ENCODE results near the gene SLC24A1. TPM values are rescaled to one million over a fixed set of nuclear protein-coding genes. Genes with fewer than 3 reads are reported as not detected.

SLC24A1 gene
- polyA plus RNA-seq, 3 donors = 0.80 to 1.7 (median 0.83) TPM

GRCh38 chr15:65584241-65584640 lies 37.5 kb upstream of the SLC24A1 start:
- H3K4me3 Mint-ChIP-seq = no peak overlapping the region

GRCh38 chr15:65587094-65587493 lies 34.6 kb upstream of the SLC24A1 start:
- H3K9me3 Mint-ChIP-seq = no peaks in the 10 kb centered on the region
- intact Hi-C loops (cut with micrococcal nuclease) = no loop called here
- Histone ChIP-seq H3K4me2 (replicated peaks; ENCODE audit: extremely low read depth, low read length, poor library complexity, severe bottlenecking) (no peak overlapping the region), H3K36me3 (replicated peaks in 1 of 2; ENCODE audit: control insufficient read depth in 1 of 2, insufficient read depth in 2 of 2, low read length in 2 of 2) (peaks cover 82 to 91% of the 10 kb centered on the region in 2 donors), H3K79me2 (ENCODE audit: insufficient read depth, low read length) (no peaks in the 10 kb centered on the region), H3K4me1 (ENCODE audit: control insufficient read depth in 1 of 2, insufficient read depth in 2 of 2, low read length in 2 of 2) (no peaks in the 10 kb centered on the region), H3K9me3 (replicated peaks in 1 of 2; ENCODE audit: control insufficient read depth in 1 of 2, insufficient read depth in 1 of 2, low read length in 2 of 2) (no peaks in the 10 kb centered on the region), H3K4me3 (replicated peaks in 1 of 3; ENCODE audit: low read depth in 2 of 3, low read length in 3 of 3) (no peak overlapping the region), H3K9ac (ENCODE audit: insufficient read depth, low read length, poor library complexity, severe bottlenecking) (no peak overlapping the region), H2AFZ (ENCODE audit: insufficient read depth, low read depth, low read length, poor library complexity, severe bottlenecking) (no peak overlapping the region), H4K20me1 (ENCODE audit: insufficient read depth, low read length) (no peaks in the 10 kb centered on the region), H3K27me3 (ENCODE audit: control insufficient read depth in 2 of 2, insufficient read depth in 2 of 2, low read length in 2 of 2) (no peaks in the 10 kb centered on the region), H3K27ac (ENCODE audit: low read depth in 1 of 2, low read length in 2 of 2) (no peak overlapping the region)
- H3K4me3 Mint-ChIP-seq = no peak overlapping the region
- H3K36me3 Mint-ChIP-seq = peaks cover 75 to 89% of the 10 kb centered on the region in 2 donors
- no peak overlapping the region for H3K27ac Mint-ChIP-seq
- DNase-seq = no peak
- WGBS (ENCODE audit: insufficient coverage) = 100% methylated on average over 1 of the region's 1 CpG
- H3K4me1 Mint-ChIP-seq = no peaks in the 10 kb centered on the region
- no peak for TF ChIP-seq CTCF (IDR thresholded peaks at IDR 0.05)
- H3K27me3 Mint-ChIP-seq (ENCODE audit: low read depth in 3 of 3) = no peaks in the 10 kb centered on the region

More at GRCh38 chr15:65584241-65584640, 37.5 kb upstream of the SLC24A1 start:
- Mint-ChIP-seq H3K4me1 (no peaks in the 10 kb centered on the region), H3K9me3 (no peaks in the 10 kb centered on the region), H3K27me3 (ENCODE audit: low read depth in 3 of 3) (no peaks in the 10 kb centered on the region), H3K36me3 (peaks cover 71 to 90% of the 10 kb centered on the region in 2 donors), H3K27ac (no peak overlapping the region)
- Histone ChIP-seq H3K79me2 (ENCODE audit: insufficient read depth, low read length) (no peaks in the 10 kb centered on the region), H4K20me1 (ENCODE audit: insufficient read depth, low read length) (no peaks in the 10 kb centered on the region), H3K4me1 (ENCODE audit: control insufficient read depth in 1 of 2, insufficient read depth in 2 of 2, low read length in 2 of 2) (no peaks in the 10 kb centered on the region), H3K9me3 (replicated peaks in 1 of 2; ENCODE audit: control insufficient read depth in 1 of 2, insufficient read depth in 1 of 2, low read length in 2 of 2) (no peaks in the 10 kb centered on the region), H3K9ac (ENCODE audit: insufficient read depth, low read length, poor library complexity, severe bottlenecking) (no peak overlapping the region), H3K4me3 (replicated peaks in 1 of 3; ENCODE audit: low read depth in 2 of 3, low read length in 3 of 3) (no peak overlapping the region), H2AFZ (ENCODE audit: insufficient read depth, low read depth, low read length, poor library complexity, severe bottlenecking) (no peak overlapping the region), H3K4me2 (replicated peaks; ENCODE audit: extremely low read depth, low read length, poor library complexity, severe bottlenecking) (no peak overlapping the region), H3K27me3 (ENCODE audit: control insufficient read depth in 2 of 2, insufficient read depth in 2 of 2, low read length in 2 of 2) (no peaks in the 10 kb centered on the region), H3K27ac (ENCODE audit: low read depth in 1 of 2, low read length in 2 of 2) (no peak overlapping the region), H3K36me3 (replicated peaks in 1 of 2; ENCODE audit: control insufficient read depth in 1 of 2, insufficient read depth in 2 of 2, low read length in 2 of 2) (peaks cover 80 to 91% of the 10 kb centered on the region in 2 donors)
- DNase-seq = no peak
- no peak for TF ChIP-seq CTCF (IDR thresholded peaks at IDR 0.05)
- intact Hi-C loops (cut with micrococcal nuclease) = no loop called here
